CD4-positive, alpha-beta memory T cell (primary cell): ENCODE measurements around the gene COL16A1. TPM values are rescaled to one million over a fixed set of nuclear protein-coding genes. Genes with fewer than 3 reads are reported as not detected.

Experiments used
- CTCF ChIA-PET: fragments of 350-600 bp; sonication (Branson Sonifier 250); formaldehyde crosslinking; loops from one replicate; lab custom pipeline; 2021; ENCODE audit warnings: inconsistent platforms; ENCODE audit not compliant: partially characterized antibody; lab: Charles Lee
- POLR2A ChIA-PET: fragments of 350-600 bp; sonication (Branson Sonifier 250); formaldehyde crosslinking; loops from one replicate; lab custom pipeline; 2021; ENCODE audit not compliant: partially characterized antibody; lab: Charles Lee
- DNase-seq, 5 donors: peaks; one replicate each; pipeline versions ENCODE4 v3.0.0 to v3.0.0-alpha.2; 2020 to 2022; ENCODE audit warnings: mixed read lengths in 1 of 5
- H3K27ac ChIP-seq: one replicate; pipeline ENCODE4 v1.7.0; 2013; ENCODE audit warnings: low read depth, low read length
- H3K27me3 ChIP-seq: 2 replicates; pipeline ENCODE4 v1.7.0; 2013; ENCODE audit warnings: mild to moderate bottlenecking, low read length, moderate library complexity; ENCODE audit not compliant: insufficient read depth
- H3K36me3 ChIP-seq: 2 replicates; pipeline ENCODE4 v1.7.0; 2013; ENCODE audit warnings: mild to moderate bottlenecking, low read length, moderate library complexity; ENCODE audit not compliant: insufficient read depth
- H3K4me1 ChIP-seq: 2 replicates; pipeline ENCODE4 v1.7.0; 2013; ENCODE audit warnings: mild to moderate bottlenecking, low read length, moderate library complexity; ENCODE audit not compliant: insufficient read depth
- H3K4me3 ChIP-seq, 2 donors: one replicate each; pipeline ENCODE4 v1.7.0; 2013; ENCODE audit warnings: low read length in 2 of 2, mild to moderate bottlenecking in 1 of 2
- H3K9me3 ChIP-seq, 2 donors: one replicate each; pipeline ENCODE4 v1.7.0; 2013; ENCODE audit warnings: low read length in 2 of 2, control low read depth in 1 of 2; ENCODE audit not compliant: control insufficient read depth in 1 of 2
- H3K27ac Mint-ChIP-seq, 7 donors: one replicate each; pipeline ENCODE4 v1.8.0; 2020 to 2021; ENCODE audit warnings: mixed read lengths in 7 of 7, mild to moderate bottlenecking in 6 of 7, inconsistent platforms in 3 of 7, moderate library complexity in 3 of 7
- H3K27me3 Mint-ChIP-seq, 2 donors: one replicate each; pipeline ENCODE4 v1.8.0; 2020 to 2021; ENCODE audit warnings: mixed read lengths in 2 of 2
- H3K36me3 Mint-ChIP-seq, 2 donors: one replicate each; pipeline ENCODE4 v1.8.0; 2020 to 2021; ENCODE audit warnings: mixed read lengths in 2 of 2, inconsistent platforms in 1 of 2, mild to moderate bottlenecking in 1 of 2
- H3K4me1 Mint-ChIP-seq, 4 donors: one replicate each; pipeline ENCODE4 v1.8.0; 2020 to 2021; ENCODE audit warnings: mixed read lengths in 4 of 4, mild to moderate bottlenecking in 1 of 4
- H3K4me3 Mint-ChIP-seq, 8 donors: one replicate each; pipeline ENCODE4 v1.8.0; 2020 to 2021; ENCODE audit warnings: mixed read lengths in 8 of 8, mild to moderate bottlenecking in 7 of 8, moderate library complexity in 6 of 8, inconsistent platforms in 3 of 8
- H3K9me3 Mint-ChIP-seq, 8 donors: one replicate each; pipeline ENCODE4 v1.8.0; 2020 to 2021; ENCODE audit warnings: mixed read lengths in 8 of 8, mild to moderate bottlenecking in 5 of 8, inconsistent platforms in 3 of 8, moderate library complexity in 1 of 8
- intact Hi-C: fragments of 100-400 bp; cut with micrococcal nuclease; formaldehyde crosslinking; loops from one replicate; pipeline ENCODE4 v1.15.1; 2023
- polyA plus RNA-seq, 2 donors: library from polyadenylated mRNA; unstranded; fragments of 300-500 nt; fragmentation: Illumina TruSeq; gene quantifications; one replicate each; pipeline ENCODE4 v1.2.3, GENCODE V29; 2021
- total RNA-seq, 2 experiments: library from RNA; stranded (reverse); gene quantifications; one replicate each; pipeline ENCODE4 v1.2.3, GENCODE V29; 2021

Gene COL16A1
- total and polyA plus RNA-seq, 4 experiments from 2014 or later = not detected

DNA sequence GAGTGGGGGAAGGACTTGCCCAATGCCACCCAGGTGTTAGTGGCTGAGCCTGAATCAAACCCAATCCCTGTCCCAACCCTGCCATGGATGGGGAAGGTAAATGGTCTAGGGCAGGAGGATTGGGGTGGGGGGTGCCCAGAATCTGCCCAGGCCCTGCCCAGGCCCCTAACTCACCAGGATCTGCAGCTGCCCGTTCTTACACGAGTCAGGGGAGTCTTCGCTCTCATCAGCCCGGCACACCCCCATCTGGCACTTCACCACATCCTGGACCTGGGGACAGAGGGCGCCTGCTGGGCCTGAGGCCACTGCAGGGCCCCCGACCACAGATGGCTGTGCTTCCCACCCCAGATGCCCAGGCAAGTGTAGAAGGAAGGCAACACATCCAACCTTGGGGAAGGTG lies 28.5 kb upstream of the COL16A1 start:
- Histone ChIP-seq H3K9me3 (no peaks in the 10 kb centered on the region), H3K27ac (no peak overlapping the region), H3K4me1 (peaks cover 4% of the 10 kb centered on the region), H3K4me3 (no peak overlapping the region), H3K36me3 (no peaks in the 10 kb centered on the region), H3K27me3 (no peaks in the 10 kb centered on the region)
- ChIA-PET CTCF (no interaction called here), POLR2A (no interaction called here)
- no peak overlapping the region for H3K27ac Mint-ChIP-seq
- intact Hi-C loops = no loop called here
- H3K4me1 Mint-ChIP-seq = peaks cover 6 to 12% (median 7%) of the 10 kb centered on the region in 4 donors
- no peak overlapping the region for H3K4me3 Mint-ChIP-seq
- no peaks in the 10 kb centered on the region for H3K36me3 Mint-ChIP-seq
- no peaks in the 10 kb centered on the region for H3K9me3 Mint-ChIP-seq
- H3K27me3 Mint-ChIP-seq = no peaks in the 10 kb centered on the region
- no peak for DNase-seq

DNA sequence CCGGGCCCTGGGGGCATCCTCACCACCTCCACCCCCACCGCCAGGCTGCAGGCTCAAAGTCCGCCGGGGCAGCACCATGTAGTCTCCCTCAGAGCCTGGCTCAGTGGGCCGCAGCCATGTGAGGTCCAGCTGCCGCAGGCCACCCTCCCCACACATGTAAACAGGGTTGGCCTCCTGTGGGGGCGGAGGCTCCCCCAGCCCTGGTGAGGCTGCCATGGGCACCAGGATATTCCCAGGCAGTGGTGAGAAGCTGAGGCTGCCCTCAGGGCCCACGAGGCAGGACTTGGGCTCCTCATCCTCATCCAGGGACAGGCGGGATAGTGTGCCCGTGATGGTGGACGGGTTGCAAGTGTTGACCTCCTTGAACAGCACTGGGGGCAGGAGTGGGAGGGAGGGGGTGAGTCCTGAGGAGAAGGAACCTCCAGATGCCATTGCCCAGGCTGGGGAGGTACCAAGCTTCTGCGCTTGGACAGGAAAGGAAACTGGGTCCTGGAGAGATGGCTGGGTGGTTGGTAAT lies 27.3 kb upstream of the COL16A1 start:
- no peaks in the 10 kb centered on the region for H3K9me3 ChIP-seq
- CTCF ChIA-PET = no interaction called here
- no peaks in the 10 kb centered on the region for H3K9me3 Mint-ChIP-seq
- no peak overlapping the region for H3K27ac Mint-ChIP-seq
- H3K27me3 Mint-ChIP-seq = no peaks in the 10 kb centered on the region
- no peaks in the 10 kb centered on the region for H3K4me1 Mint-ChIP-seq
- intact Hi-C loops = no loop called here
- no peaks in the 10 kb centered on the region for H3K36me3 Mint-ChIP-seq
- H3K4me3 ChIP-seq = no peak overlapping the region
- no peaks in the 10 kb centered on the region for H3K36me3 ChIP-seq
- H3K4me1 ChIP-seq = no peaks in the 10 kb centered on the region
- POLR2A ChIA-PET = no interaction called here
- H3K27ac ChIP-seq = no peak overlapping the region
- DNase-seq = no peak
- H3K27me3 ChIP-seq = no peaks in the 10 kb centered on the region
- no peak overlapping the region for H3K4me3 Mint-ChIP-seq

DNA sequence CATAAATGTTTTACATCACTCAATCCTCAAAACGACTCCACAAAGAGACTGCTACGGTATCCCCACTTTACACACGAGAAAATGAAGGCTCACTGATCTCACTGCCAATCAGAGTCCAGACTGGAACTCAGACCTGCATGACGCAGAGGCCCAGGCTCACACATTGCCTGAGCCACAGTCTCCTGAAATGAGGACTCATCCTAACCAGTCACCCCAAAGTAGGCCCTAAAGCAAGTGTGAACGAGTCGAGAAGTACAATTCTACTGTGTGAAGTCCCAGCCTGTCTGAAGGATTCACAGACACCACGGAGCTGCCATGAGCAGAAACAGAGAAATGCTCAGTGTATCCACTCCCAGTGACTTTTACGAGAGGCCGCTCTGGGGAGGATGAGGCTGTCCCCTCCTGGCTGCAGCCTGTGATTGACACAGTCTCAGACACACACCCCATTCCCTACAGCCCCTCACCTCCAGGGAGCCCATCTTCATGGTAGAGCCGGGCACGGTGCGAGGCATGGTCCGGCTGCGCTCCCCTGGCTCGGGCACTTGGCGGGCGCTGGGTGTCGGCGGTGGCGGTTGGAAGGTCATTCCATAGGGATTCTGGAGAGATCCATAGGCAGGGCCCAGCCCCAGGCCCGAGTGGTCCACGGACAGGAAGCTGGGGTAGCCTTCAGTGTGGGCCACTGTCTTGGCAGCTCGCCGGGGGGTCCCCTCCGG lies 26.7 kb upstream of the COL16A1 start:
- Histone ChIP-seq H3K27me3 (no peaks in the 10 kb centered on the region), H3K4me3 (no peak overlapping the region), H3K27ac (no peak overlapping the region), H3K4me1 (no peaks in the 10 kb centered on the region), H3K9me3 (no peaks in the 10 kb centered on the region), H3K36me3 (no peaks in the 10 kb centered on the region)
- no peak overlapping the region for H3K4me3 Mint-ChIP-seq
- H3K27ac Mint-ChIP-seq = no peak overlapping the region
- POLR2A ChIA-PET = no interaction called here
- DNase-seq = no peak
- no peaks in the 10 kb centered on the region for H3K9me3 Mint-ChIP-seq
- intact Hi-C loops = no loop called here
- H3K4me1 Mint-ChIP-seq = no peaks in the 10 kb centered on the region
- H3K27me3 Mint-ChIP-seq = no peaks in the 10 kb centered on the region
- CTCF ChIA-PET = no interaction called here
- H3K36me3 Mint-ChIP-seq = no peaks in the 10 kb centered on the region

DNA sequence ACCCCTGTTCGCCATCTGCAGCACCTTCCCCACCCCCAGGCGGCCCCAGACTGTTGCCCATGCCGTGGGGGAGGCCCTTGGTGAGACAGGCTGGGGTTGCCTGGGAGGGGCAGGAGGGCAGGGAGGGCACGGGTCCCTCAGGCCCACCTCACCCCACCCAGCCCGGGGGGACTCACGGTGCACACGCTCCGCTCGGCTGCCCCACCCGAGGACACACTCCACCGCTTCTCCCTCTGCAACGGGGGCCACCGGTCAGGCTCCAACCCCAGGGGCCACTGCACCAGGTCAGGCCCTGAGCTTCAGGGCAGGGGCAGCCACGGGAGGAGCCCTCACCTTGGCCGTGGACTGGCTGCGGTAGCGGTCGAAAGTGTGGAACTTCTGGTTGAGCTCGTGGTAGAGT lies 24.0 kb upstream of the COL16A1 start:
- POLR2A ChIA-PET = no interaction called here
- Mint-ChIP-seq H3K27ac (no peak overlapping the region), H3K9me3 (peaks cover 0 to 2% (median 0%) of the 10 kb centered on the region in 8 donors), H3K4me3 (no peak overlapping the region), H3K27me3 (peaks cover 0 to 7% of the 10 kb centered on the region in 2 donors), H3K4me1 (no peaks in the 10 kb centered on the region), H3K36me3 (no peaks in the 10 kb centered on the region)
- Histone ChIP-seq H3K4me3 (no peak overlapping the region), H3K9me3 (no peaks in the 10 kb centered on the region), H3K27me3 (no peaks in the 10 kb centered on the region), H3K36me3 (no peaks in the 10 kb centered on the region), H3K4me1 (no peaks in the 10 kb centered on the region), H3K27ac (no peak overlapping the region)
- no peak for DNase-seq
- CTCF ChIA-PET = no interaction called here
- intact Hi-C loops = no loop called here

DNA sequence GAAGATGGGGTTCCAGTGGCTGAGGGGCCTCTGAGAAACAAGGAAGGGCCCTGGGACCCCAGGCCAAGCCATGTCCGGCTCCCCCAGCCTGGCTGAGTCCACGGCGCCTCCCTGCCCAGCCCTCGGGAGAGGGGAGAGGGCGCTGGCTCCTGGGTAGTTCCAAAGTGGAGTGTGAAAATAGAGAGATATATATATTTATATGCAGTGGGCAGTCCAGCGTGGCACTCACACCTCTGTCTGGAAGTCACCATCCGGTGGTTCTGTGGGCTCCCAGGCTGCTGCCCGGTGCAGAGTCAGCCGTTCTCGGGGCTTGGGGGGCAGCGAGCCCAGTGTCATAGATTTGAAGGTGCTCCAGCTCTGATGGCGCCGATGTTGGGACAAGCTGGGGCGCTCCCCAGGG lies 23.4 kb upstream of the COL16A1 start:
- H3K27me3 Mint-ChIP-seq = peaks cover 0 to 10% of the 10 kb centered on the region in 2 donors
- DNase-seq = no peak
- Histone ChIP-seq H3K27ac (no peak overlapping the region), H3K4me1 (no peaks in the 10 kb centered on the region), H3K36me3 (no peaks in the 10 kb centered on the region), H3K9me3 (no peaks in the 10 kb centered on the region), H3K4me3 (no peak overlapping the region), H3K27me3 (peaks cover 2% of the 10 kb centered on the region)
- intact Hi-C loops = no loop called here
- no peaks in the 10 kb centered on the region for H3K36me3 Mint-ChIP-seq
- ChIA-PET CTCF (interaction anchor here (1.2 kb wide), 1 partner anchor 10 kb away, joined by 3 read pairs; no protein-coding TSS in a partner anchor), POLR2A (no interaction called here)
- H3K9me3 Mint-ChIP-seq = peaks cover 0 to 6% (median 0%) of the 10 kb centered on the region in 8 donors
- H3K4me3 Mint-ChIP-seq = no peak overlapping the region
- no peak overlapping the region for H3K27ac Mint-ChIP-seq
- H3K4me1 Mint-ChIP-seq = no peaks in the 10 kb centered on the region

DNA sequence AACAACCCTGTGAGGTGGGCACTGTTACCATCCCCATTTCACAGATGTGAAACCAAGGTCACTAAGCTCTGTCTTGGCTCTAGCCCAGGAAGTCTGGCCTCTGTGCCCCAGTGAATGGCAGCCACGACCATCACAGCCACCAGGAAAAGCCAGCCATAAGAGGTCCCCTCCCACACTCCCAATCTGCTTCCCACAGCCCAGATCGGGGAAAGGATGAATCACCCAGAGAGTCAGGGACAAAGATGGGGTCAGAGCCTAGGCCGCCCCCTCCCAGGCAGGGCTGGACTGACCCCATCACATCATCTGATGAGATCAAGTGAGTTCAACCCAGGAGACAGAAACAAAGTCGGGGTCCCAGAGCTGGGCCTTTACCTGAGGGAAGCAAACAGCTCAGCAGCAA lies 22.9 kb upstream of the COL16A1 start:
- H3K4me3 ChIP-seq = no peak overlapping the region
- Mint-ChIP-seq H3K27ac (peak overlapping the region in 1 of 7 donors; percentile 13), H3K4me3 (no peak overlapping the region), H3K36me3 (no peaks in the 10 kb centered on the region), H3K9me3 (peaks cover 0 to 6% (median 0%) of the 10 kb centered on the region in 8 donors), H3K27me3 (peaks cover 1 to 14% of the 10 kb centered on the region in 2 donors), H3K4me1 (no peaks in the 10 kb centered on the region)
- no peak overlapping the region for H3K27ac ChIP-seq
- ChIA-PET CTCF (interaction anchor here (1.2 to 1.6 kb wide), 2 partner anchors 10 to 62 kb away, joined by 3 read pairs; no protein-coding TSS in a partner anchor), POLR2A (no interaction called here)
- H3K9me3 ChIP-seq = no peaks in the 10 kb centered on the region
- DNase-seq = no peak
- H3K36me3 ChIP-seq = no peaks in the 10 kb centered on the region
- intact Hi-C loops = no loop called here
- no peaks in the 10 kb centered on the region for H3K4me1 ChIP-seq
- H3K27me3 ChIP-seq = peaks cover 4% of the 10 kb centered on the region

DNA sequence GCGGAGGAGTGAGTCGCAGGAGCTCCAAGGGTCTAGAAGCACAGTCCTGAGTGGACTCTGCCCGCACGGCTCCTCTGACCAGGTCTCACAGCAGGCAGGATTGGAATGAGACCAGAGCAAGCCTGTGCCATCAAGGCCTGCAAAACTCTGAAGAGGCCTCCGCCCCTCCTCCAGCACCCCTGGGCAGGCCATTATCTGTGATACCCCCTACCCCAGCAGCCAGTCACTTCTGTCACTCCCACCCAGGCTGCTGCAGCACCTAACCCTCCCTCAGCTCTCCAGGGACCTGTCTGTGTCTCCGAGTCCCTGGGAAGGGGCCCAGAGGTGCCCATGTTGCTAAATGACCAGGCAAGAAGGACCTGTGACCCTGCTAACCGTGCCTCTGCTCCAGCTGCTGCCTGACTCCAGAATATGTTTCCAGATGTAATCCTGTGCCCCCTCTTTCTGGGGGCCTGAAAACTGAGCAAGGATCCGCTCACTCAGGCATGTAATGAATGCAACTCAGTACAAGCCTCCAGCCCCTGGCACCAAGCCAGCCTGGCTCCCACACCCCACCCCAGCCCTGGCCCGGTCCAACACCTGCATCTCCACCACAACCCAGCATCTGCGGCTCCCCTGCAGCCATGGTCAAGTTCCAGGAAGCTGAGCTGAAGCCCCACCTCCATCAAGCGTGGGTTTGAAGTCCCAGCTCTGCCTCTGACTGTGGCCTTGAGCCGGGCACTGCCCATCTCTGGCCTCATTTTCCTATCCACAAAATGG lies 22.1 kb upstream of the COL16A1 start:
- Mint-ChIP-seq H3K9me3 (peaks cover 0 to 6% (median 0%) of the 10 kb centered on the region in 8 donors), H3K4me1 (no peaks in the 10 kb centered on the region), H3K27me3 (peaks cover 4 to 15% of the 10 kb centered on the region in 2 donors), H3K27ac (no peak overlapping the region), H3K4me3 (no peak overlapping the region), H3K36me3 (no peaks in the 10 kb centered on the region)
- H3K9me3 ChIP-seq = no peaks in the 10 kb centered on the region
- H3K27me3 ChIP-seq = peaks cover 4% of the 10 kb centered on the region
- no peaks in the 10 kb centered on the region for H3K36me3 ChIP-seq
- CTCF ChIA-PET = interaction anchor here (1.0 to 1.6 kb wide), 3 partner anchors 9 to 61 kb away, joined by 3 read pairs; no protein-coding TSS in a partner anchor
- H3K4me1 ChIP-seq = no peaks in the 10 kb centered on the region
- H3K4me3 ChIP-seq = no peak overlapping the region
- POLR2A ChIA-PET = no interaction called here
- H3K27ac ChIP-seq = no peak overlapping the region
- no peak for DNase-seq
- intact Hi-C loops = no loop called here
